Astrocyte of the spinal cord (primary cell): ENCODE data around the gene AK5.

Experiments
- DNase-seq: peaks from one replicate; pipeline ENCODE4 v3.0.0; 2011; ENCODE audit warnings: low read depth, low spot score
- H3K4me3 ChIP-seq: 2 replicates; pipeline ENCODE4 v1.5.1; 2011; ENCODE audit warnings: low read depth, mild to moderate bottlenecking, low read length, moderate library complexity
- in situ Hi-C: cut with HindIII; loops from 2 replicates; pipeline ENCODE4 v1.10.0; 2017; ENCODE audit warnings: low sequenced_read_pairs
- TF ChIP-seq, protein P1 (sequence below): IDR thresholded peaks from 2 replicates; pipeline ENCODE4 v1.5.1; 2012; ENCODE audit warnings: low read depth, mild to moderate bottlenecking, low read length, inconsistent platforms

Gene AK5

DNA sequence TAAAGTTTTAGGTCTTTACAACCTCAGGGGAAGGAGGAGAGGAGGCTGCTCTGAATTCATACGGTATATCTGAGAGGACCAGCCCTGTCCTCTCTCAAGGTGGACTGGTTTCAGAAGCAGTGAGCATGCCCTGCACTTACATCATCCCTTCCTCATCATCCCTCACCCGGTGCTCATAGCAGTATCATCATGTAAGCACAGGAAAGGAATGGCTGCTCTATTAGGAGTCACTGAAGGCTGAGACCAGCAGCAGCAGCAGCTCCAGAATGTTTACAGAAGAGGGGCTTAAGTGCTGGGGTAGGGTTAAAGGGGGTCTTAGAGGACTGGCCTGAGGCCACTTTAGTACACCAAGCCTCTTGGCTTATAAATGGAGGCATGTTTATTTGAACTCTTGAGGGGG is 185.9 kb downstream of the AK5 start:
- TF ChIP-seq, protein P1, sequence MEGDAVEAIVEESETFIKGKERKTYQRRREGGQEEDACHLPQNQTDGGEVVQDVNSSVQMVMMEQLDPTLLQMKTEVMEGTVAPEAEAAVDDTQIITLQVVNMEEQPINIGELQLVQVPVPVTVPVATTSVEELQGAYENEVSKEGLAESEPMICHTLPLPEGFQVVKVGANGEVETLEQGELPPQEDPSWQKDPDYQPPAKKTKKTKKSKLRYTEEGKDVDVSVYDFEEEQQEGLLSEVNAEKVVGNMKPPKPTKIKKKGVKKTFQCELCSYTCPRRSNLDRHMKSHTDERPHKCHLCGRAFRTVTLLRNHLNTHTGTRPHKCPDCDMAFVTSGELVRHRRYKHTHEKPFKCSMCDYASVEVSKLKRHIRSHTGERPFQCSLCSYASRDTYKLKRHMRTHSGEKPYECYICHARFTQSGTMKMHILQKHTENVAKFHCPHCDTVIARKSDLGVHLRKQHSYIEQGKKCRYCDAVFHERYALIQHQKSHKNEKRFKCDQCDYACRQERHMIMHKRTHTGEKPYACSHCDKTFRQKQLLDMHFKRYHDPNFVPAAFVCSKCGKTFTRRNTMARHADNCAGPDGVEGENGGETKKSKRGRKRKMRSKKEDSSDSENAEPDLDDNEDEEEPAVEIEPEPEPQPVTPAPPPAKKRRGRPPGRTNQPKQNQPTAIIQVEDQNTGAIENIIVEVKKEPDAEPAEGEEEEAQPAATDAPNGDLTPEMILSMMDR, result no peak
- no peak overlapping the region for H3K4me3 ChIP-seq
- in situ Hi-C loops, result no loop called here
- DNase-seq, result no peak

DNA sequence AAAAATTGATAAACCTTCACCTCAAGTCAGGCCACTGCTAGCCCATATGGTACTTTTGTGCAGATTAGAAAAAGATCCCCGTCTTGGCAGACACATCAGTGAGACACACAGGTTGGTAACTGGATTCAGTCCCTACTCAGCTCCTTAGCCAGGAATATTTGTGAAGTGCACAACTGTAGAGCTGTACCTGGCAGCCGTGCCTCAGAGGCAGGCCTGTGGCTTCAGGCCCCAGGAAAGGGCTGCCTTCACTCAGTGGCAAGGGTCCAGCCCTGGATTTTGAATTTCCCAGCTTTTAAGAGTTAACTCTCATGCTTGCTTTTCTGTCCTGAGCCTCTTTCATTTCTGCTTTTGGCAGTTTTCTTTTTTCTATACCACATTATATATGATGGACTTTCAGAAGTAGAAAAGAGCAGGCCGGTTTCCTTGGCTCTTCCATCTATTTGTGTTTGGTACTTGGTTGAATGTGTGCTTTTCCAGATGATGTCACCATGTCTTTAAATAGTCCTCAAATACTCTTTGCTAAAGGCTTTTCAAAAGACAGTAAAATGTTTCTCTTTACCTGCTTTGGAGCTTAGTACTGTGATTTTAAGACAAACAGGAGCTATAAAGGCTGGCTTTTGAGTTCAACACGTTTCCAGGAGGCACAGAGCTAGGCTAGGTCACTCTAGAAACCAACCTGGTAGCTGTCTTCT is 186.6 kb downstream of the AK5 start:
- TF ChIP-seq, protein P1, result no peak

DNA sequence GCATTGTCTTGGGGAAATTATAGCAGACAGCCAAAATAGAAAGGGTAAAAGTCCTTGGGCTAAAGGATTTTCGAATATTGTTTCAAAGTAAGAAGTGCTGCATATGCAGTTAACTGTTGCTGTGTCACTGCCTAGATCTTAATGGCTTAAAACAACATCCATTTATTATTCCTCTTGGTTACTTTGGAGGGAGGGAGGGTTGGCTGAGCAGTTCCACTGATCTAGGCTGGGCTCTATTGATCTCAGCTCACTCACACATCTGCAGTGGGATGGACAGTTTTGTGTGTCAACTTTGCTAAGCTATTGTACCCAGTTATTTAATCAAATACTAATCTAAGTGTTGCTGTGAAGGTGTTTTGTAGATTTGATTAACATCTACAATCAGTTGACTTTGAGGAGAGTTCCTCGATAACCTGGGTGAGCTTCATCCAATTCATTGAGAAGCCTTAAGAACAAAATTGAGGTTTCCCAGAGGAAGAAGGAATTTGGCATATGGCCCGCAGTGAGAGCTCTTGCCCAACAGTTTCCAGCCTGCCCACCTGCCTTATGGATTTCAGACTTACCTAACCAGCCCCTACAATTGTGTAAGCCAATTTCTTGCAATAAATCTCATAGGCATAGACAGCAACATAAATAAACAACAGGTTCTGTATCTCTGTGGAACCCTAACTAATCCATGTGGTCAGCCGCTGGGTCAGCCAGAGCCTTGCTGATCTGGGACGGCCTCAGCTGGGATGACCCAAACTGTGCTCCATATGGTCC is 187.3 kb downstream of the AK5 start:
- TF ChIP-seq, protein P1, result no peak
- in situ Hi-C loops, result no loop called here
- H3K4me3 ChIP-seq, result no peak overlapping the region
- no peak for DNase-seq

More for the DNA sequence above, 186.6 kb downstream of the AK5 start:
- DNase-seq, result no peak
- no peak overlapping the region for H3K4me3 ChIP-seq
- in situ Hi-C loops, result no loop called here

DNA sequence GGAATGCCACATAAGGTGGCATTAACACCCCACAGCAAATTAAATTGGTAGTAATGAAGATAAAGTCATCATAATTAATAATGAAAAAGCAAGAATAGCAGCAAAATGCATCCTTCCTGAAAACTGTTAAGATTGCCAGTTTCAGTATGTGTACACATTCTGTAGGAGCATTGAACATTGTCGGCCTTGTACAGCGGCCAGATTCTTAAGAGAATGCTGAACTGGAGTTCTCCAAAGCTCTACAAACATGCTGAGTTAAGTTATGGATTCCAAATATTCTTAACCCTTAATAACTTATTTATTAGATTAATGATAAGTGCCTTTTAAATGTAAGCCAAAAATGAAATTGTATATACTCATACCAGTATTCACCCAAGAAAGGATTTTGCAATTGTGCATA is 189.9 kb downstream of the AK5 start:
- in situ Hi-C loops, result no loop called here
- TF ChIP-seq, protein P1, result no peak
- no peak overlapping the region for H3K4me3 ChIP-seq
- no peak for DNase-seq

DNA sequence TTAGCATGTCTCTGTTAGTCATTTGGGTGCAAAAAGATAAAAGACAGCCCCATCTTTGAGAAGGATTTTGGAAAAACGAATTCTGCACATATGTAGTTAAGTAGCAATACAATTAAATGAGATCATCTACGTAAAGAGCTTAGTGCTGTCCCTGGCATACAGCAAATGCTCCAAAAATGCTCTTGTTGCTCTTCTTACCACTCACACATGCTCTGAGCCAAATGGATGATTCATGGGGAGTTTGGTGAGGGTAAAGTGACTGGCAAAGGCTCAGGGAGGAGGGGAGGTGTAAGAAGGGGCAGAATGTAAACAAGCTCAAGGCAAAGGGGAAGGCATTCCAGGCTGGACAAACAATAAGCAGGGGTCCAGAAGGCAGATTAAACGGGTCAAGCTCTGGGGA is 191.9 kb downstream of the AK5 start:
- TF ChIP-seq, protein P1, result no peak
- DNase-seq, result peak; percentile 77
- in situ Hi-C loops, result no loop called here
- H3K4me3 ChIP-seq, result no peak overlapping the region

DNA sequence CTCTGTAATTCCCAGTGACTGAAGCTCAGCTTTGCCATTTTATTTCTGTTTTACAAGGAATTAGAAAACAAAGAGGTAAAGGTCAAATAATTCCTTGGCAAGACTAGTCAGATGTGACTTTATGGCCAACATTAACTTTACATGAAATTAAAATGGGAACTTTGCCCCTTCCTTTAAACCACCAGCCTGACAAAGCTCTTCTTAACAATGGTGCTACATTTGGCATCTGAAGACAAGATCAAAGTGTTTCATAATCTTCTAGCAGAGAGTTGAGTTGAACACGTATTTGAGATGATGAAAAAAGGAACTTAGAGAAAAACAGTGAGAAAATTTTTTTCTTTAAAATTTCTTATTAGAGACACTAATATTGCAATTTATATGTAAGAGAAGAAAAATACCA is 193.8 kb downstream of the AK5 start:
- no peak for DNase-seq
- in situ Hi-C loops, result no loop called here
- TF ChIP-seq, protein P1, result no peak
- H3K4me3 ChIP-seq, result no peak overlapping the region
